ENCODE measurements around the gene CPB2. TPM values are rescaled to one million over a fixed set of nuclear protein-coding genes. Genes with fewer than 3 reads are reported as not detected.

Gene CPB2
- total and polyA plus RNA-seq, 7 donors = not detected

- H3K27me3 ChIP-seq = no peaks in the 10 kb centered on the region
- H3K4me3 ChIP-seq = no peak overlapping the region
- H3K36me3 ChIP-seq = no peaks in the 10 kb centered on the region
- intact Hi-C loops (cut with DNase I) = no loop called here
- no peak for TF ChIP-seq CTCF (IDR thresholded peaks at IDR 0.05)
- TF ChIP-seq POLR2A (IDR thresholded peaks at IDR 0.05) = no peak
- no peak for TF ChIP-seq POLR2AphosphoS5 (IDR thresholded peaks at IDR 0.05)
- no peak for TF ChIP-seq EP300 (IDR thresholded peaks at IDR 0.05)
- H3K4me1 ChIP-seq = no peaks in the 10 kb centered on the region
- WGBS, 2 donors = 73 to 82% methylated on average over 5 of the region's 5 CpGs
- H3K27ac ChIP-seq = no peak overlapping the region
- no peaks in the 10 kb centered on the region for H3K9me3 ChIP-seq
- DNase-seq = no peak
Measured at GRCh38 chr13:46088821-46089562, 15.8 kb downstream of the CPB2 start.

- TF ChIP-seq CTCF (IDR thresholded peaks at IDR 0.05) (no peak), POLR2AphosphoS5 (IDR thresholded peaks at IDR 0.05) (no peak), POLR2A (IDR thresholded peaks at IDR 0.05) (no peak), EP300 (IDR thresholded peaks at IDR 0.05) (no peak)
- no peak overlapping the region for H3K4me3 ChIP-seq
- intact Hi-C loops (cut with DNase I) = no loop called here
- H3K9me3 ChIP-seq = no peaks in the 10 kb centered on the region
- no peaks in the 10 kb centered on the region for H3K4me1 ChIP-seq
- H3K27ac ChIP-seq = no peak overlapping the region
- no peaks in the 10 kb centered on the region for H3K27me3 ChIP-seq
- no peak for DNase-seq
- no peaks in the 10 kb centered on the region for H3K36me3 ChIP-seq
Measured at GRCh38 chr13:46087481-46087880, 17.4 kb downstream of the CPB2 start.

GRCh38 chr13:46086985-46087384 is 17.8 kb downstream of the CPB2 start:
- H3K27ac ChIP-seq = no peak overlapping the region

GRCh38 chr13:46086421-46086922 is 18.4 kb downstream of the CPB2 start:
- intact Hi-C loops (cut with DNase I) = no loop called here
- TF ChIP-seq POLR2A (IDR thresholded peaks at IDR 0.05) (no peak), CTCF (IDR thresholded peaks at IDR 0.05) (no peak)
- 76 to 84% methylated on average over 12 of the region's 12 CpGs for WGBS, 2 donors
- Histone ChIP-seq H3K27ac (no peak overlapping the region), H3K27me3 (no peaks in the 10 kb centered on the region), H3K4me3 (no peak overlapping the region), H3K9me3 (no peaks in the 10 kb centered on the region), H3K36me3 (no peaks in the 10 kb centered on the region), H3K4me1 (no peaks in the 10 kb centered on the region)
- no peak for DNase-seq

More at GRCh38 chr13:46086985-46087384, 17.8 kb downstream of the CPB2 start:
- intact Hi-C loops (cut with DNase I) = no loop called here
- Histone ChIP-seq H3K9me3 (no peaks in the 10 kb centered on the region), H3K27me3 (no peaks in the 10 kb centered on the region), H3K4me1 (no peaks in the 10 kb centered on the region), H3K4me3 (no peak overlapping the region), H3K36me3 (no peaks in the 10 kb centered on the region)
- no peak for TF ChIP-seq POLR2A (IDR thresholded peaks at IDR 0.05)
- no peak for TF ChIP-seq EP300 (IDR thresholded peaks at IDR 0.05)
- TF ChIP-seq POLR2AphosphoS5 (IDR thresholded peaks at IDR 0.05) = no peak
- TF ChIP-seq CTCF (IDR thresholded peaks at IDR 0.05) = no peak
- WGBS, 2 donors = 90 to 93% methylated on average over 12 of the region's 12 CpGs
- DNase-seq = no peak

GRCh38 chr13:46085737-46086136 is 19.1 kb downstream of the CPB2 start:
- Histone ChIP-seq H3K9me3 (no peaks in the 10 kb centered on the region), H3K36me3 (no peaks in the 10 kb centered on the region), H3K27me3 (no peaks in the 10 kb centered on the region), H3K4me1 (no peaks in the 10 kb centered on the region), H3K4me3 (no peak overlapping the region), H3K27ac (no peak overlapping the region)
- 94 to 95% methylated on average over 13 of the region's 13 CpGs for WGBS, 2 donors
- intact Hi-C loops (cut with DNase I) = no loop called here
- no peak for DNase-seq
- TF ChIP-seq EP300 (IDR thresholded peaks at IDR 0.05) = no peak
- TF ChIP-seq POLR2AphosphoS5 (IDR thresholded peaks at IDR 0.05) = no peak
- TF ChIP-seq CTCF (IDR thresholded peaks at IDR 0.05) = no peak
- no peak for TF ChIP-seq POLR2A (IDR thresholded peaks at IDR 0.05)

All from sigmoid colon (tissue), 7 donors.